GM12891 (cell line): Measurements from ENCODE around the gene INO80C.
A peak's percentile ranks its signal among the peaks of the same experiment; 100 is the strongest.

Experiments
- POLR2A ChIP-seq: IDR thresholded peaks from 2 replicates; pipeline ENCODE4 v1.6.1; 2011; ENCODE audit warnings: low read depth, low read length, control low read depth
- POLR2AphosphoS5 ChIP-seq: IDR thresholded peaks from 2 replicates; pipeline ENCODE4 v1.6.1; 2011; ENCODE audit warnings: low read depth, low read length, control low read depth
- POU2F2 ChIP-seq: IDR thresholded peaks from 2 replicates; pipeline ENCODE4 v1.6.1; 2011; ENCODE audit warnings: low read depth, mild to moderate bottlenecking, control low read depth, low read length, moderate library complexity
- SPI1 ChIP-seq: IDR thresholded peaks from 2 replicates; pipeline ENCODE4 v1.6.1; 2011; ENCODE audit warnings: low read depth, low read length, control low read depth
- TAF1 ChIP-seq: IDR thresholded peaks from 2 replicates; pipeline ENCODE4 v1.6.1; 2011; ENCODE audit warnings: low read depth, low read length, control low read depth

GRCh38 chr18:35467624-35468016 lies 30.1 kb downstream of the INO80C start:
- TF ChIP-seq POLR2A = no peak
- no peak for TF ChIP-seq TAF1
- 0 out of 2 replicates have a peak, but pooled peaks have one; percentile 11 for TF ChIP-seq POLR2AphosphoS5
- no peak for TF ChIP-seq SPI1
- TF ChIP-seq POU2F2 = no peak
